Measurements from ENCODE around the gene ATP5F1D.

Gene ATP5F1D

GRCh38 chr19:1269065-1269477 is 27.5 kb downstream of the ATP5F1D start, which contains the start of gene CIRBP:
Gene CIRBP, plus strand, starts transcription at chr19:1269332. Its CDS starts 1,602 bp downstream, at chr19:1270934.
- peak within 1 kb of the TSS; percentile 81 for H3K4me3 ChIP-seq (ENCODE audit: low read depth, low read length)
- no peak for TF ChIP-seq CTCF (IDR thresholded peaks at IDR 0.05; ENCODE audit: borderline replicate concordance, insufficient read depth, low read depth, low read length)

- TF ChIP-seq CTCF (IDR thresholded peaks at IDR 0.05; ENCODE audit: borderline replicate concordance, insufficient read depth, low read depth, low read length): no peak
- peak overlapping the region; percentile 81 for H3K4me3 ChIP-seq (ENCODE audit: low read depth, low read length)
Measured at GRCh38 chr19:1269478-1270212, 28.1 kb downstream of the ATP5F1D start.

- no peak for TF ChIP-seq CTCF (IDR thresholded peaks at IDR 0.05; ENCODE audit: borderline replicate concordance, insufficient read depth, low read depth, low read length)
- H3K4me3 ChIP-seq (ENCODE audit: low read depth, low read length): peak overlapping the region; percentile 81
Measured at GRCh38 chr19:1270213-1270853, 28.8 kb downstream of the ATP5F1D start.

GRCh38 chr19:1270854-1271527 is 29.4 kb downstream of the ATP5F1D start:
- TF ChIP-seq CTCF (IDR thresholded peaks at IDR 0.05; ENCODE audit: borderline replicate concordance, insufficient read depth, low read depth, low read length): no peak
- H3K4me3 ChIP-seq (ENCODE audit: low read depth, low read length): no peak overlapping the region

- H3K4me3 ChIP-seq (ENCODE audit: low read depth, low read length): no peak overlapping the region
- no peak for TF ChIP-seq CTCF (IDR thresholded peaks at IDR 0.05; ENCODE audit: borderline replicate concordance, insufficient read depth, low read depth, low read length)
Measured at GRCh38 chr19:1271528-1272422, 30.2 kb downstream of the ATP5F1D start.

GRCh38 chr19:1272423-1273262 is 31.1 kb downstream of the ATP5F1D start:
- no peak overlapping the region for H3K4me3 ChIP-seq (ENCODE audit: low read depth, low read length)
- TF ChIP-seq CTCF (IDR thresholded peaks at IDR 0.05; ENCODE audit: borderline replicate concordance, insufficient read depth, low read depth, low read length): no peak
